Aorta (tissue), 5 donors: Measurements from ENCODE around the gene SMAP1. TPM values are rescaled to one million over a fixed set of nuclear protein-coding genes. Genes with fewer than 3 reads are reported as not detected.

Experiments
- ATAC-seq: fragments of 200-7000 bp; cut with Tn5 transposase; one replicate; pipeline ENCODE4 v1.9.1; 2022; ENCODE audit warnings: moderate library complexity; ENCODE audit not compliant: low FRiP score
- DNase-seq, 2 donors: peaks; one replicate each; pipeline ENCODE4 v3.0.0-alpha.2; 2020
- H3K27ac ChIP-seq, 2 donors: one replicate each; pipeline ENCODE4 v1.5.1; 2013; ENCODE audit warnings: low read length in 2 of 2, mild to moderate bottlenecking in 2 of 2, moderate library complexity in 2 of 2, control low read depth in 1 of 2, inconsistent platforms in 1 of 2, low read depth in 1 of 2
- H3K27me3 ChIP-seq, 2 donors: one replicate each; pipeline ENCODE4 v1.6.1; 2013; ENCODE audit warnings: control low read depth in 1 of 2, low read length in 1 of 2, mild to moderate bottlenecking in 1 of 2, moderate library complexity in 1 of 2; ENCODE audit not compliant: insufficient read depth in 2 of 2, control insufficient read depth in 1 of 2
- H3K36me3 ChIP-seq, 2 donors: one replicate each; pipeline ENCODE4 v1.6.1; 2013; ENCODE audit warnings: control low read depth in 1 of 2, low read length in 1 of 2, mild to moderate bottlenecking in 1 of 2; ENCODE audit not compliant: insufficient read depth in 2 of 2, control insufficient read depth in 1 of 2
- H3K4me1 ChIP-seq, 2 donors: one replicate each; pipeline ENCODE4 v1.6.1; 2013; ENCODE audit warnings: low read length in 2 of 2, control low read depth in 1 of 2, mild to moderate bottlenecking in 1 of 2, moderate library complexity in 1 of 2; ENCODE audit not compliant: insufficient read depth in 2 of 2, control insufficient read depth in 1 of 2
- H3K4me3 ChIP-seq, 2 donors: one replicate each; pipeline ENCODE4 v1.5.1; 2013; ENCODE audit warnings: low read length in 2 of 2, control low read depth in 1 of 2, mild to moderate bottlenecking in 1 of 2
- H3K9me3 ChIP-seq: one replicate; pipeline ENCODE4 v1.6.1; 2013; ENCODE audit warnings: mild to moderate bottlenecking, low read length; ENCODE audit not compliant: control insufficient read depth
- WGBS, 2 donors: extraction: QIAGEN DNeasy Blood & Tissue Kit; methylation state at CpG; one replicate each; pipeline ENCODE4 v1.1.7; 2013; 5-methylcytosine and 5-hydroxymethylcytosine counted together
- intact Hi-C, 2 donors: fragments of 100-400 bp; cut with DNase I; formaldehyde crosslinking; loops; one replicate each; pipeline versions ENCODE4 v1.14.2 to v1.15.0; 2022
- polyA plus RNA-seq, 2 donors: library from polyadenylated mRNA; stranded (reverse); fragments of 200-250 nt; gene quantifications; one replicate each; pipeline ENCODE4 v1.2.3, GENCODE V29; 2013
- total RNA-seq, 2 donors: library from RNA; stranded (reverse); fragmentation: NEBNext Ultra II Directional; extraction: Animal tissue kit (Norgen Biotek cat#: 25700); gene quantifications; one replicate each; pipeline ENCODE4 v1.2.1, GENCODE V29; 2021
- donor health status: healthy with polysubstance abuse.
- donor health status: Bipolar disorder and iron deficiency.
- donor health status: DM: no; HTN: no; CAD: no.
- donor health status: DM: no; HTN: no; CAD: no.
- donor health status: DM: yes; HTN: yes; CAD: no.

Gene SMAP1
- total and polyA plus RNA-seq, 4 donors = 11.6 to 24.7 (median 21.6) TPM

- H3K9me3 ChIP-seq = no peaks in the 10 kb centered on the region
- ATAC-seq (no peak), DNase-seq (no peak)
- no peaks in the 10 kb centered on the region for H3K27me3 ChIP-seq
- intact Hi-C loops = no loop called here
- no peaks in the 10 kb centered on the region for H3K4me1 ChIP-seq
- no peaks in the 10 kb centered on the region for H3K36me3 ChIP-seq
- H3K27ac ChIP-seq = no peak overlapping the region
- H3K4me3 ChIP-seq = no peak overlapping the region
- WGBS, 2 donors = 95 to 96% methylated on average over 12 of the region's 12 CpGs
Observed at GRCh38 chr6:70894001-70894400, 226.3 kb downstream of the SMAP1 start.

GRCh38 chr6:70900047-70900446 lies 232.4 kb downstream of the SMAP1 start:
- Histone ChIP-seq H3K27ac (no peak overlapping the region), H3K36me3 (no peaks in the 10 kb centered on the region), H3K27me3 (no peaks in the 10 kb centered on the region), H3K4me1 (no peaks in the 10 kb centered on the region), H3K9me3 (no peaks in the 10 kb centered on the region), H3K4me3 (no peak overlapping the region)
- intact Hi-C loops = no loop called here
- 59 to 65% methylated on average over 2 of the region's 2 CpGs for WGBS, 2 donors
- DNase-seq (no peak), ATAC-seq (no peak)

- Histone ChIP-seq H3K27me3 (no peaks in the 10 kb centered on the region), H3K27ac (no peak overlapping the region), H3K4me1 (no peaks in the 10 kb centered on the region), H3K9me3 (no peaks in the 10 kb centered on the region), H3K4me3 (no peak overlapping the region), H3K36me3 (no peaks in the 10 kb centered on the region)
- ATAC-seq (no peak), DNase-seq (no peak)
- WGBS, 2 donors = 74 to 76% methylated on average over 3 of the region's 3 CpGs
- intact Hi-C loops = no loop called here
Observed at GRCh38 chr6:70901324-70901723, 233.6 kb downstream of the SMAP1 start.

- no peak for ATAC-seq
- intact Hi-C loops = no loop called here
- 79 to 80% methylated on average over 2 of the region's 2 CpGs for WGBS, 2 donors
Observed at GRCh38 chr6:70903665-70904452, 236.2 kb downstream of the SMAP1 start.

GRCh38 chr6:70905742-70906141 lies 238.1 kb downstream of the SMAP1 start:
- Histone ChIP-seq H3K4me1 (no peaks in the 10 kb centered on the region), H3K9me3 (peaks cover 2% of the 10 kb centered on the region), H3K27me3 (no peaks in the 10 kb centered on the region), H3K36me3 (no peaks in the 10 kb centered on the region), H3K4me3 (no peak overlapping the region), H3K27ac (no peak overlapping the region)
- DNase-seq (no peak), ATAC-seq (no peak)
- WGBS, 2 donors = 14 to 15% methylated on average over 1 of the region's 1 CpG
- intact Hi-C loops = no loop called here

More at GRCh38 chr6:70903665-70904452, 236.2 kb downstream of the SMAP1 start:
- Histone ChIP-seq H3K27ac (no peak overlapping the region), H3K9me3 (peaks cover 2% of the 10 kb centered on the region), H3K4me1 (no peaks in the 10 kb centered on the region), H3K27me3 (no peaks in the 10 kb centered on the region), H3K4me3 (no peak overlapping the region), H3K36me3 (no peaks in the 10 kb centered on the region)
- no peak for DNase-seq

Other genes starting within 250 kb of the SMAP1 start
- 1 to 10 TPM; 6.3 to 7.9 TPM for gene SDHAF4, start 101.0 kb upstream of the SMAP1 start, total RNA-seq
- gene SDHAF4, start 101.0 kb upstream of the SMAP1 start, polyA plus RNA-seq = 1 to 10 TPM; 6.7 to 6.8 TPM